TTC549 (cell line): Measurements from ENCODE around the gene CDH1.
"Not testable (repeated sequence)": the region's sequence is repeated elsewhere in the genome, so short reads cannot be mapped to it uniquely, and the experiment has no call there.

Experiments used
- FAIRE-seq: peaks from 2 replicates; lab custom pipeline; 2012; peaks lifted over from hg19 to GRCh38; lab: Jason Lieb, UNC

Gene CDH1

DNA sequence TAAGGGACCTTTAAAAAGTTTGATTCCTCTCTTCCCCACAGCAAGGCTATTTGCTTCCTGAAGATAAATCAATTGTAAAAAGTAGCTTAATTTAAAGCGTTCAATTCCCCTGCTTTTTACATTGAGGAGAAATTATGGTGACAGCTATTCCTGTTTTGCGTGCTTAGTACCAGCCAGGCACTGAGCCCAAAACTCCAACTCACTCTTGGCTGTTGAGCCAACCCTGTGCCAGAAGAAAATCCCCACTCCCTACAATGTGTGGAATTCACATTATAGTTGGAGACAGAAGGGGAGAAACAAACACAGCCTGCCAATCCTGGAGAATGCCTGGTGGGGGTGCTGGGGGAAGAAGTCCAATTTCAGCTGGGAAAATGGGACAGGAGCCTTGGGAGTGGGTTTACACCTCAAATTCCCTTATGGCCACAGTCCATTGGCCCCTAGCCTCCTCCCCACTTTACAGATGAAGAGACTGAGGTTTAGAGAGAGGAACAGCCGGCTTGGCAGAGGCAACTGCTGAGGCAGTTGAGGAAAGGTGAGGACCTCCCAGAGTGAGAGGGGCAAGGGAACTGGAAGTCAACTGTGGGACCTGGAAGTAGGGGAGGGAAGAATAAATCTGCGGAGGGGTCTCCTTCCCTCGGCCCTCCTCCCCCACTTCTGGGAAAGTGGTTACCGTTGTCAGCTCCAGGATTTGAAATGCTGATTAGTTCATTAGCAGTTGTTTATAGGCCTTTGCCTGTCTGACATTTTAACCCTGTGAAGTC lies 26.1 kb downstream of the CDH1 start:
- no peak for FAIRE-seq

DNA sequence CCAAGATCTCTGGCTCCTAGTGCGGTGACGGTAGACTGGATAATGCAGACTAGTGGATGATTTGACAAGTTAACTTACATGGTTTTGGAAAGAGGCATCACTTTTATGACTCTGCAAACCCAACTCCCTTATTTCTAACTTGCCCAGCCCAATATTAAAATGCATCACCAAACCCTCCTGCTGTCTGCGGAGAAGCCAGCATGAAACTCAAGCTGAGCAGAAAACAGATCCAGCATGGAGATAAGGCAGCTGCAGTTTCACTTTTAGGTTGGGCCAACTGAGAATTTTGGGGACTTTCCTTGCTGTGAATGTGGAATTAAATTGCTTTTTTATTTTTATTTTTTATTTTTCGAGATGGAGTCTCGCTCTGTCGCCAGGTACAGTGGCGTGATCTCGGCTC lies 27.8 kb downstream of the CDH1 start:
- no peak for FAIRE-seq

DNA sequence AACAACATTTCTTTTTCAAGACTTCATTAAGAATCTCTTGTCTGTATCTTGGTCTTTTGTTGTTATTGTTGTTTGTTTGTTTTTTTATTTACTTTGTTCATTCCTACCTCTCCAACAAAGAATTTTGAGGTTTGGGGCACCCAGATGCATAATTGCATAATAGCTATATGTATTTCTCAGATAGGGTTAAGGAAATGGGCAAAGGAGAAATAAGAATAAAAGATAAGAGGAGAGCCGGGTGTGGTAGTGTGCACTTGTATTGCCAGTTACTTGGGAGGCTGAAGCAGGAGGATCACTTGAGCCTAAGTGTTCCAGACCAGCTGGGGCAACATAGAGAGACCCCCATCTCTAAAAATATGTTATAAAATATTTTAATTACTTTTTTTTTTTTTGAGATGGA lies 30.5 kb downstream of the CDH1 start:
- FAIRE-seq: no peak

DNA sequence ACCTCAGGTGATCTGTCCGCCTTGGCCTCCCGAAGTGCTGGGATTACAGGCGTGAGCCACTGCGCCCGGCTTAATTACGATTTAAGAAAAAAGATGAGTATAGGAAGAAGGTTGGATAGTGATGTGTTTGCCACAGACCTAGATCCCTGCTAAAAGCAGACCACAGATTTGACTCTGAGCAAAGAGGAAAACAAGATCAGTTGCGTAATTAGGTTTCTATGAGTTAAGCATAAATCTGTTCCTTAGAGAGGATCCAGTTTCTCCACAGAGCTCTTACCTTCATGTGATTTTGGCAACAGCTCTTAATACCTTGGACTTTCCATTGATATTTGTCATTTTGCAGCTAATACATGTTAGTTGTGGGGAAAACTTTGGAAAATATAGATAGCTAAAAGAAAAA lies 31.1 kb downstream of the CDH1 start:
- FAIRE-seq: no peak

DNA sequence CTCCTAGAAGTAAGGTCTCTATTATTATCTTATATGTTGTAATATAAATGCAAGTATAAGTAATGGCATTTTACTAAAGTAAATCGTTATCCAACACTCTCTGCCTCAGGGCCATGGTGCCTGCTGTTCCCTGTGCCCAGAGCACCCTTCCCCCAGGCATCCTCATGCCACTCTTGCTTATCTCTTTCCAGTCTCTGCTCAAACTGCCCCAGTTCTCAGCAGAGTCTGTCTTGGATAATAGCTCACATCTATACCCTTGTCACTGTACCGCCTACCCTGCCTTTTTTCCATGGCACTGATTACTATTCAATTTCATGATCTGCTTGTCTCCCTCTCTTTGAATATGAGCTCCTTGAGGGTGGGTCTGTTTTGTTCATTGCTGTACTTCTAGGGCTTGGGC lies 31.7 kb downstream of the CDH1 start:
- no peak for FAIRE-seq

- no peak for FAIRE-seq
These were observed 33.6 kb downstream of the CDH1 start for GRCh38 chr16:68770671-68771070.

- FAIRE-seq: no peak
These were observed 35.1 kb downstream of the CDH1 start for GRCh38 chr16:68772030-68772681.

DNA sequence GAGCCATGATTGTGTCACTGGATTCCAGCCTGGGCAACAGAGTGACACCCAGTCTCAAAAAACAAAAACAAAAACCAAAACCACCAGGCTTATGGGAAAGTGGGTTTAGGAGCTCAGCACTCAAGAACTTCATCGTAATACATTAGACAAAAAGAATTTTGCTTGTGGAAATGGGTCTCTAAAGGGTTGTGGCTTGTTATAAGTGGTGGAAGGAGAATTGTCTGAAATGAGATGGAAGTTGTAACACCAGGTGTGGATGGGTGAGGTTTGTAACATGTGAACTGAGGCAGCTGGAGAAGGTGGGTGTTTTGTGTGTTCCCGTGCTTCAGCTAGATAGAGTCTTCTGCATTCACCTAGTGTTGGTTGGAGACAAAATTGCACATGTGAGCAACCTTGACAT lies 35.8 kb downstream of the CDH1 start:
- FAIRE-seq: no peak

DNA sequence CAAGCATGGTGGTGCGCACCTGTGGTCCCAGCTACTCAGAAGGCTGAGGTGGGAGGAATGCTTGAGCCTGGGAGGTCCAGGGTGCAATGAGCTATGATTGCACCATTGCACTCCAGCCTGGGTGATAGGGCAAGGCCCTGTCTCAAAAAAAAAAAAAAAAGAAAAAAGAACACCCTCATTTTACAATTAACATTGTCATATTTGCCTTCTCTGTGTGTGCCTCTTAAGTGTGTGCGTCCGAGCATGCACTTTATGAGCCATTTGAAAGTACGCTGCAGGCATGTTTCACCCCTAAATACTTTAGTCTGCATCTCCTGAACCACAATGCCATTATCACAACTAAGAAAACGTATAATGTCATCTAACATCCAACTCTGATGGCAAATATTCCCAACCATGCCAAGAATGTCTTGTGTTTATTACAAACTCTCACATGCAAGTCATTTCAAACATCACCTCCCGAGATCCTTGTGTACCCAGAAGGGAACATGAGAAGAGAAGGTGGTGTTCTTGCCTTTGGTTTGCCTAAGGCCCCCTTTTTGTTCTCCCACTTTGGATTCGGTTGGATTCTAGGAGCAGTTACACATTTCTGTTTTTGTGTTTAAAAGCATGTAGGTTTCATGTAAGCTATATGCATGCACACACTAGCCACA lies 38.0 kb downstream of the CDH1 start:
- FAIRE-seq: no peak

DNA sequence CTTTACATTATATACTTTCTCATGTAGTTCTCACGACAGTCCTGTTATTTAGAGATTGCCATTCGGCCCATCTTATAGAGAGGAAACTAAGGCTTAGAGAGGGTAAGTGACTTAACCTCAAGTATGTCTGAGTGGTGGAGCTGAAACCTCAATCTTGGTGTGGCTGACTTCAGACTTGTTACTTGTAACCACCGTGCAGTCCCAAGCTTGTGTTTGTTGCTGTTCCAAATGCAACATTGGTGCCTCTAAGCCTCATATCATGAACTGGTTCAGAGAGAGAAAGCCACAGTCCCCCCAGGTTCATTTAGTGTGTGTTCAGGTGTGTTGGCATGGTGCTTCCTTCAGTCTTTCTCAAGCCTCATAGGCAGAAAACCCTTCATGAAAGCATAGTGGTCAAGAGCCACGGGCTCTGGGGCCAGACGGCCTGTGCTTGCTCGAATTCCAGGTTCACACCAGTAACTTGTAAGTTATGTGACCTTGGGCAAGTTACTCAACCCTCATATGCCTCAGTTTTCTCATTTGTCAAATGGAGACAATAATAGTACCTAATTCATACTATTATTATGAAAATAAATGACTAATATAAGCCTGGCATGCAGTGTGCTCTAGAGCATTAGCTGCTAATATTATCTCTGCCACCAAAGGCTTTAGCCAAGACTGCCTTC lies 39.9 kb downstream of the CDH1 start:
- no peak for FAIRE-seq

- FAIRE-seq: no peak
These were observed 41.6 kb downstream of the CDH1 start for GRCh38 chr16:68778551-68779231.

DNA sequence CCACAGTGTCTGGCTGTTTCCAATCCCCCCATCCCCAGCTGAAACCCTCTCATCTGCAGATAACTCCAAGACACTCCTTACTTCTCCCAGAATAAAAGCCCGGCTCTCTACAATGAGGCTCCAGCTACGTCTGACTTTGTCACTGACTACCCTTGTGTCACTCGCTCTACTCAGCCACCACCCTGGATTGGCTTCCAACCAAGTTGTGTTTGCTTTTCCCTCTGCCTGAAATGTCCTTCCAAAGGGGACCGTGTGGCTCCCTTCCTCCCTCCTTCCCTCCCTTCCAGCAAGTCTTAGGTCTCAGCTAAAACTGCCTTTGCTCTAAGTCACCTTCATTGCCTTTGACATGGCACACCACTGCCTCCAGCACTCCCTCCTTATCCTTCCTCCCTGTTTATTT lies 42.8 kb downstream of the CDH1 start:
- no peak for FAIRE-seq

- no peak for FAIRE-seq
These were observed 44.7 kb downstream of the CDH1 start for GRCh38 chr16:68781784-68782183.

DNA sequence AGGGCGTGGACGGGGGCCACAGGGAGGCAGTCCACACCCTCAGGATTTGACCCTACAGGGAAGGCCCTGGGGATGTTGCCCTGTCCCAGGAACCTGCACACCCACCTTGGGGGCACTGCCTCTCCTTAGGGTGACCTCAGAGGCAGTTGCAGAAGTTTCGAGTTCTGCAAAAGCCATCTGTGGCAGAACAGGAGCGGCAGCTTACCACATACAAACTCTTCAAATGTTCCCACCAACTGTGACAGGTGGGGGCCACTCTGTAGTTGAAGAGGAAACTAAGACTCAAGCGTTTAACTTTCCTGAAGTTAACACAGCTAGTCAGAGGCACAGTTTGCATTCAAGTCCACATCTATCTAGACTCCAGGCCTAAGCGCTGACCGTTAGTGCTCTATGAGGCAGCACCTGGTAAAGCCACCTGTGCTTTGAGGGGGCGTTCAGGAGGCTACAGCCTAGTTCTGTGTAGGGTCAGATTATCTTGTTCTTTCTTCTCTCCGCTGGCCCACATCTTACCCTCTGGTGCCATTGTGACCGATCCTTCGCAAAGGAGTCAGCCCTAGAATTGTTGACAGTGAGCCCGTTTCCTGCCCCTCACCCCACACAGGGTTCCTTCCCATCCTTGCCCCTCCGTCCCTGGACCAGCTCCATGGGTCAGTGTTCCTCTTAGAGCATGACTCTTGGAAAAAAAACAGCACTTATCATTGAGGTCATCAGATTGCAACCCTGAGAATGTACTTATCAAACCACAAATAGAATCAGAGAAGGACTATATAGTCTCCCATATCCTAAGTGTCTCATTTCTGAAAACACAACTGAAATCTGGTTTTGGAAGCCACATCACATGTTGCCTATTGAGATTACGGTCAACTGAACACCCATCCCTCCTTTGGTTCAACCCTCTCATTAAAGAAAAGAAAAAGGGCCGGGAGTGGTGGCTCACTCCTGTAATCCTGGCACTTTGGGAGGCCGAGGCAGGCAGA lies 45.4 kb downstream of the CDH1 start:
- no peak for FAIRE-seq

DNA sequence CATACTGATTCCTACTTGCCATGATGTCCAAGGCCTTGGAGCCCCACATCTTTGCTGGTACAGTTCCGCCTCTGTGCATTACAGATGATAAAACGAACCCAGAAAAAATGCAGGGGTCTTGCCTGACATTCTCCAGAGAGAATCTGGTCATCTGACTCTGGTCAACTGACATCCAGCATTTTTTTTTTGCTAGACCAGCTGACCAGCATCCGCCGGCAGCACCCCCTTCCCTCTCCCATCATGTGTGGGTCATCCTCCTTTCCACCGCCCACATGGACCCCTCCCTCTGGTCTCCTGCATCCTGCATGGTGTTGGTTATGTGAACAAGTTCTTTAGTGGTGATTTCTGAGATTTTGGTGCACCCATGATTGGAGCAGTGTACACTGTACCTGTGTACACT lies 47.1 kb downstream of the CDH1 start:
- no peak for FAIRE-seq

DNA sequence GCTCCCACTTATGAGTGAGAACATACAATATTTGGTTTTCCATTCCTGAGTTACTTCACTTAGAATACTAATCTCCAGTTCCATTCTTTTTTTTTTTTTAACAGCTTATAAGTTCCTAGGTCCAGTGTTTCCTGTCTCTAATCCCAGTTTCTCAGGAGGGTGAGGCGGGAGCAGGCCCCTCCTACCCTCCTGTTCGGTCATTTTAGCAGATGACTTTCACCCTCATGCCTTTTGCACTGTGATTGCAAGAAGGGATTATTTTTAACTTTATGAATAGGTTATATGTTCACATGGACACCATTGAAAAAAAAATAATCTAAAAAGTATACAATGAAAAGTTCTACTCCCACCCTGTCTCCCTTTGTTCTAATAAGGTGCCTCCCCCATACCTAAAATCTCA lies 47.6 kb downstream of the CDH1 start:
- FAIRE-seq: no peak

DNA sequence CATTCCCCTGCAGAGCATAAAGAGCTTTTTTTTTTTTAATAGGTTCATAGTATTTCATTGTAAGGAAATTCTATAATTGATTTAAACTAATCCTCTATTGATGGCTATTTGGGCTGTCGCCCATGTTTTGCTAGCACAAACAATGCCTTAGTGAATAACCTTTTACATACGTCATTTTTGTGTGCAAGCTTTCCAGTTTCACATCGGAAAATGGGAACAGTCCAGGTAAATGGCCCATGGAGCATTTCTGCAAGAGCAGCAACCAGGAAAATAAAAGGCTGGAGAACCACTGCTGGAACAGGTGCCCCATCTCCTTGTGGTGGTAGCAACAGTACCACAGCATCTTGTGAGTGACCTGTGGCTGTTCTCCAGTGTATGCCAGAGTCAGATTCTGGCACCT lies 48.6 kb downstream of the CDH1 start:
- FAIRE-seq: no peak

- FAIRE-seq: no peak
These were observed 49.8 kb downstream of the CDH1 start for GRCh38 chr16:68786685-68787418.

DNA sequence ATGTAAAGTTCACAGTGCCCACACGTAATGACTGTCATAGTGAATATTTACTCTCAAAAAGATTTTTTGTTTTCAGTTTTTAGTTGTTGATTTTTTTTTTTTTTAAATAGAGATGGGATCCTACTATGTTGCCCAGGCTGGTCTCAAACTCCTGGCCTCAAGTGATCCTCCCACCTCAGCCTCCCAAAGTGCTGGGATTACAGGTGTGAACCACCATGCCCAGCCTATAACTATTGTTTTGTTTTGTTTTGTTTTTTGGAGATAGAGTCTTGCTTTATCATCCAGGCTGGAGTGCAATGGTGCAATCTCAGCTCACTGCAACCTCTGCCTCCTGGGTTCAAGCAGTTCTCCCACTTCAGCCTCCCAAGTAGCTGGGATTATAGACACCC lies 50.3 kb downstream of the CDH1 start:
- not testable (repeated sequence) for FAIRE-seq

DNA sequence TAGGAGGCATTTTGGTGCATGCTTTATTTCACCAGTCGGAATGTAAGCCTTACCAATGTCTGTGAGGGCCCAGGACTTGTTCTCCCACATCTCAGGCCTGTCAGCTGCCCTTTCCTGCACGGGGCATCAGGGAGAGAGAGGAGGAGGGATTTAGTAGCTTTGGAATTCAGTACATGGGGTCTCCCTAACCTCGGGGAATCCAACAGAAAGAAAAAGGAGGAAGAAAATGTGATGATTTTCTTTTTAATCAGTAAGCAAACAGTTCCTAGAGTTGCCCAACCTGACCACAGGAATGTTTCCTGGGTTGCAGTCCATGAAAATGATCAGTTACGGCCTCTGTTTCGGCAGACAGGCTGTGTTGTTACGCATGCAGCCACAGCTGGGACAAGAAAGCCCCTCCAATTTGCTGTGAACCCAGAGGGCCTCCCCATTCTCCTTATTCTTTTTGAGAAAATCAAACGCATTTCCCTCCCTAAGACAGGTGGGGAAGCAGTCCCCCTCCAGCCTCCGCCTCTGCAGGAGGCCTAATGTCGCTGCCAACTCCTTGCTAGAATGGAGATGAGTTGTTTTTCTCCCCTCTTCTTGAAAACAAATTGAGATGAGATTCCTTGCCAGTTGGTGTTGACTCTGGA lies 53.2 kb downstream of the CDH1 start:
- FAIRE-seq: no peak
